ENCODE measurements around the gene OR2V2. TPM values are rescaled to one million over a fixed set of nuclear protein-coding genes. Genes with fewer than 3 reads are reported as not detected.

The OR2V2 gene
- polyA plus RNA-seq, 2 of the 4 experiments (the other 2 are of a cell fraction), result not detected

- Histone ChIP-seq H3K27ac (no peak overlapping the region), H3K4me1 (peaks cover 15% of the 10 kb centered on the region; the same call in 2 of the 3 replicates), H3K4me3 (no peak overlapping the region), H3K4me2 (no peak overlapping the region), H3K9me3 (no peaks in the 10 kb centered on the region)
- CTCF ChIA-PET, result interaction anchor here (1.0 to 1.8 kb wide), 3 partner anchors 18 to 40 kb away, joined by 4 to 5 read pairs (median 4); partner anchors contain the start of gene TRIM41
- DNase-seq (ENCODE audit: low read depth in 1 of 2, low spot score in 1 of 2) (no peak), FAIRE-seq (no peak), ATAC-seq (no peak)
- WGBS (ENCODE audit: missing lambda C conversion rate), result 75% methylated on average over 9 of the region's 9 CpGs
- TF ChIP-seq RAD21 (conservative IDR thresholded peaks at IDR 0.05 in 1 of 2, IDR thresholded peaks at IDR 0.05 in 1 of 2) (no peak), HOXA7 (CRISPR knock-in tag; IDR thresholded peaks at IDR 0.05) (no peak), RARB (CRISPR knock-in tag; IDR thresholded peaks at IDR 0.05) (no peak)
- POLR2A ChIA-PET, result interaction anchor here (0.6 to 1.0 kb wide), 2 partner anchors 7 to 619 kb away, joined by 3 to 7 read pairs; no protein-coding TSS in a partner anchor
Measured at GRCh38 chr5:181198905-181199519, 51.6 kb downstream of the OR2V2 start.

- CTCF ChIA-PET, result interaction anchor here (0.9 to 1.6 kb wide), 3 partner anchors 9 to 41 kb away, joined by 3 to 4 read pairs (median 4); partner anchors contain the start of gene TRIM41
- TF ChIP-seq, protein P1, sequence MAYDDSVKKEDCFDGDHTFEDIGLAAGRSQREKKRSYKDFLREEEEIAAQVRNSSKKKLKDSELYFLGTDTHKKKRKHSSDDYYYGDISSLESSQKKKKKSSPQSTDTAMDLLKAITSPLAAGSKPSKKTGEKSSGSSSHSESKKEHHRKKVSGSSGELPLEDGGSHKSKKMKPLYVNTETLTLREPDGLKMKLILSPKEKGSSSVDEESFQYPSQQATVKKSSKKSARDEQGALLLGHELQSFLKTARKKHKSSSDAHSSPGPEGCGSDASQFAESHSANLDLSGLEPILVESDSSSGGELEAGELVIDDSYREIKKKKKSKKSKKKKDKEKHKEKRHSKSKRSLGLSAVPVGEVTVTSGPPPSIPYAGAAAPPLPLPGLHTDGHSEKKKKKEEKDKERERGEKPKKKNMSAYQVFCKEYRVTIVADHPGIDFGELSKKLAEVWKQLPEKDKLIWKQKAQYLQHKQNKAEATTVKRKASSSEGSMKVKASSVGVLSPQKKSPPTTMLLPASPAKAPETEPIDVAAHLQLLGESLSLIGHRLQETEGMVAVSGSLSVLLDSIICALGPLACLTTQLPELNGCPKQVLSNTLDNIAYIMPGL (CRISPR knock-in tag; IDR thresholded peaks at IDR 0.05; ENCODE audit: borderline replicate concordance), result no peak
- TF ChIP-seq RAD21 (conservative IDR thresholded peaks at IDR 0.05 in 1 of 2, IDR thresholded peaks at IDR 0.05 in 1 of 2) (no peak), MAZ (IDR thresholded peaks at IDR 0.05; ENCODE audit: borderline replicate concordance, low read depth, low read length) (no peak), HES2 (IDR thresholded peaks at IDR 0.05) (no peak), MYC (IDR thresholded peaks at IDR 0.05; ENCODE audit: borderline replicate concordance, low read length) (no peak), REST (IDR thresholded peaks at IDR 0.05) (no peak)
- 87% methylated on average over 12 of the region's 12 CpGs for WGBS (ENCODE audit: missing lambda C conversion rate)
- no peaks in the 10 kb centered on the region for H3K9me3 ChIP-seq
- POLR2A ChIA-PET, result interaction anchor here (1.0 kb wide), 1 partner anchor 8 kb away, joined by 3 read pairs; no protein-coding TSS in a partner anchor
- no peak overlapping the region for H3K4me2 ChIP-seq
- no peak overlapping the region for H3K4me3 ChIP-seq
- H3K4me1 ChIP-seq, result peaks cover 15% of the 10 kb centered on the region; the same call in 2 of the 3 replicates
- no peak for DNase-seq (ENCODE audit: low read depth in 1 of 2, low spot score in 1 of 2)
- FAIRE-seq, result no peak
- ATAC-seq, result no peak
- no peak overlapping the region for H3K27ac ChIP-seq
Measured at GRCh38 chr5:181199881-181200638, 52.7 kb downstream of the OR2V2 start.

DNA sequence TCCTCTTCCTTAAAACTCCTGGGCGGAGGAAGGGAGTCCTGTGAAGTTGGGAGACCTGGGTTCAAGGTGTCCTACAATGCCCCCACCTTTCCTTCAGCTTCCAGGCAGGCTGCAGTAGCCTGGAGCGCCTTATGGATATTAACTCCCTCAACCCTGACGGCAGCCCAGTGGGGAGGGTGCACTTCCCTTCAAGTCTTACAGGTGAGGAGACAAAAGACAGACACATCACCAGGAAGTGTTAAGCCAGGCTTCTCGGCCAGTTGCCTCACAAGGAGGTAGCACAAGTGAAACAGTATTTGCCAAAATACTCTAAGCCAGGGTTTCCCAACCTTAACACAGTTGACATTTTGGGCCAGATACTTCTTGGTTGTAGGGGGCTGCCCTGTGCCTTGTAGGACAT, 53.4 kb downstream of the OR2V2 start:
- WGBS (ENCODE audit: missing lambda C conversion rate), result 91% methylated on average over 4 of the region's 4 CpGs
- POLR2A ChIA-PET, result interaction anchor here (1.0 kb wide), 1 partner anchor 9 kb away, joined by 5 read pairs; no protein-coding TSS in a partner anchor
- TF ChIP-seq JUN (IDR thresholded peaks at IDR 0.05), result no peak
- no peak for TF ChIP-seq SREBF2 (IDR thresholded peaks at IDR 0.05)
- TF ChIP-seq JUNB (IDR thresholded peaks at IDR 0.05), result no peak
- TF ChIP-seq, protein P2, sequence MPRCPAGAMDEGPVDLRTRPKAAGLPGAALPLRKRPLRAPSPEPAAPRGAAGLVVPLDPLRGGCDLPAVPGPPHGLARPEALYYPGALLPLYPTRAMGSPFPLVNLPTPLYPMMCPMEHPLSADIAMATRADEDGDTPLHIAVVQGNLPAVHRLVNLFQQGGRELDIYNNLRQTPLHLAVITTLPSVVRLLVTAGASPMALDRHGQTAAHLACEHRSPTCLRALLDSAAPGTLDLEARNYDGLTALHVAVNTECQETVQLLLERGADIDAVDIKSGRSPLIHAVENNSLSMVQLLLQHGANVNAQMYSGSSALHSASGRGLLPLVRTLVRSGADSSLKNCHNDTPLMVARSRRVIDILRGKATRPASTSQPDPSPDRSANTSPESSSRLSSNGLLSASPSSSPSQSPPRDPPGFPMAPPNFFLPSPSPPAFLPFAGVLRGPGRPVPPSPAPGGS (IDR thresholded peaks at IDR 0.05), result no peak
- TF ChIP-seq CHD4 (IDR thresholded peaks at IDR 0.05; ENCODE audit: borderline replicate concordance), result no peak
- TF ChIP-seq MYC (IDR thresholded peaks at IDR 0.05; ENCODE audit: borderline replicate concordance, low read length), result no peak
- TF ChIP-seq HEYL (CRISPR knock-in tag; IDR thresholded peaks at IDR 0.05), result no peak
- TF ChIP-seq ZC3H11A (IDR thresholded peaks at IDR 0.05), result no peak
- no peak for TF ChIP-seq POLR2A (IDR thresholded peaks at IDR 0.05; ENCODE audit: low read length)
- no peak for TF ChIP-seq BHLHE40 (IDR thresholded peaks at IDR 0.05; ENCODE audit: low read depth, low read length)
- TF ChIP-seq, protein P1 (CRISPR knock-in tag; IDR thresholded peaks at IDR 0.05; ENCODE audit: borderline replicate concordance), result no peak
- no peak for TF ChIP-seq PHF8 (IDR thresholded peaks at IDR 0.05; ENCODE audit: borderline replicate concordance, low read depth)
- no peak for TF ChIP-seq CBX2 (IDR thresholded peaks at IDR 0.05; ENCODE audit: borderline replicate concordance, low read depth)
- no peak for TF ChIP-seq MAZ (IDR thresholded peaks at IDR 0.05; ENCODE audit: borderline replicate concordance, low read depth, low read length)
- TF ChIP-seq NFE2L2 (conservative IDR thresholded peaks at IDR 0.05; ENCODE audit: low read length), result no peak
- no peak for TF ChIP-seq RARB (CRISPR knock-in tag; IDR thresholded peaks at IDR 0.05)
- TF ChIP-seq HES2 (IDR thresholded peaks at IDR 0.05), result no peak

More for the DNA sequence above, 53.4 kb downstream of the OR2V2 start:
- DNase-seq (ENCODE audit: low read depth in 1 of 2, low spot score in 1 of 2) (no peak), FAIRE-seq (no peak), ATAC-seq (no peak)
- peaks cover 19% of the 10 kb centered on the region for H3K4me1 ChIP-seq
- no peak overlapping the region for H3K4me2 ChIP-seq
- H3K4me3 ChIP-seq, result no peak overlapping the region
- no peaks in the 10 kb centered on the region for H3K9me3 ChIP-seq
- no peak overlapping the region for H3K27ac ChIP-seq
- CTCF ChIA-PET, result interaction anchor here (1.8 kb wide), 1 partner anchor 9 kb away, joined by 17 read pairs; no protein-coding TSS in a partner anchor
